GM18507 (cell line): ENCODE results near the gene SIRT6.
A peak's percentile ranks its signal among the peaks of the same experiment; 100 is the strongest.
"Not testable (repeated sequence)": the region's sequence is repeated elsewhere in the genome, so short reads cannot be mapped to it uniquely, and the experiment has no call there.

ENCODE experiments used
- DNase-seq: peaks from one replicate; pipeline ENCODE4 v3.0.0; 2011; ENCODE audit warnings: low read depth; ENCODE audit not compliant: insufficient read length; ENCODE audit errors: extremely low spot score
- FAIRE-seq: peaks from 2 replicates; lab custom pipeline; 2011; peaks lifted over from hg19 to GRCh38; lab: Jason Lieb, UNC

Gene SIRT6

GRCh38 chr19:4201798-4202197 lies 19.4 kb upstream of the SIRT6 start:
- no peak for DNase-seq
- FAIRE-seq = no peak

- DNase-seq = no peak
- no peak for FAIRE-seq
These were observed 18.7 kb upstream of the SIRT6 start for GRCh38 chr19:4200940-4201542.

- no peak for DNase-seq
- no peak for FAIRE-seq
These were observed 17.4 kb upstream of the SIRT6 start for GRCh38 chr19:4199699-4200293.

GRCh38 chr19:4198467-4199126 lies 16.2 kb upstream of the SIRT6 start:
- DNase-seq = no peak
- no peak for FAIRE-seq

- no peak for FAIRE-seq
- DNase-seq = no peak
These were observed 15.5 kb upstream of the SIRT6 start for GRCh38 chr19:4197625-4198466.

- FAIRE-seq (no peak), DNase-seq (no peak)
These were observed 14.9 kb upstream of the SIRT6 start for GRCh38 chr19:4197228-4197624.

GRCh38 chr19:4196587-4197148 lies 14.3 kb upstream of the SIRT6 start:
- DNase-seq (no peak), FAIRE-seq (no peak)

GRCh38 chr19:4196009-4196408 lies 13.6 kb upstream of the SIRT6 start:
- FAIRE-seq (no peak), DNase-seq (no peak)

- DNase-seq (no peak), FAIRE-seq (no peak)
These were observed 12.0 kb upstream of the SIRT6 start for GRCh38 chr19:4194353-4194752.

GRCh38 chr19:4192537-4192936 lies 10.2 kb upstream of the SIRT6 start:
- not testable (repeated sequence) for FAIRE-seq

GRCh38 chr19:4189641-4190040 lies 7.3 kb upstream of the SIRT6 start:
- DNase-seq (no peak), FAIRE-seq (no peak)

More at GRCh38 chr19:4192537-4192936, 10.2 kb upstream of the SIRT6 start:
- not testable (repeated sequence) for DNase-seq

GRCh38 chr19:4187313-4188122 lies 5.2 kb upstream of the SIRT6 start:
- FAIRE-seq (no peak), DNase-seq (no peak)

GRCh38 chr19:4186087-4186993 lies 4.0 kb upstream of the SIRT6 start:
- peak; percentile 75 for FAIRE-seq
- DNase-seq = peak; percentile 69

GRCh38 chr19:4185413-4186086 lies 3.2 kb upstream of the SIRT6 start:
- no peak for DNase-seq
- FAIRE-seq = no peak

- FAIRE-seq = no peak
- DNase-seq = no peak
These were observed 2.5 kb upstream of the SIRT6 start for GRCh38 chr19:4184718-4185352.

GRCh38 chr19:4183967-4184717 lies 1.8 kb upstream of the SIRT6 start:
- DNase-seq (no peak), FAIRE-seq (no peak)
